Vagina (tissue), 2 donors: ENCODE measurements around the gene TCN2. TPM values are rescaled to one million over a fixed set of nuclear protein-coding genes. Genes with fewer than 3 reads are reported as not detected.
A peak's percentile ranks its signal among the peaks of the same experiment; 100 is the strongest.

Source experiments
- DNase-seq, 2 donors: peaks; one replicate each; pipeline ENCODE4 v3.0.0-alpha.2; 2017; ENCODE audit errors: extremely low spot score in 2 of 2
- H3K27ac ChIP-seq: fragments of 200-600 bp; sonication (generic); one replicate; pipeline ENCODE4 v1.5.1; 2019
- H3K27me3 ChIP-seq: fragments of 200-600 bp; sonication (generic); one replicate; pipeline ENCODE4 v1.5.1; 2019
- H3K36me3 ChIP-seq, 2 donors: fragments of 200-600 bp; sonication (generic); one replicate each; pipeline ENCODE4 v1.5.1; 2017 to 2019
- H3K4me1 ChIP-seq: fragments of 200-600 bp; sonication (generic); one replicate; pipeline ENCODE4 v1.5.1; 2019
- H3K4me3 ChIP-seq, 2 donors: fragments of 200-600 bp; sonication (generic); 1 replicate in 1 of 2; 2 replicates in 1 of 2; pipeline ENCODE4 v1.5.1; 2016 to 2019
- H3K9me3 ChIP-seq: fragments of 200-600 bp; sonication (generic); one replicate; pipeline ENCODE4 v1.5.1; 2019
- CTCF ChIP-seq, 3 experiments: fragments of 450-650 bp in 2 of 3; fragments of 200-600 bp in 1 of 3; sonication (generic) in 1 of 3; IDR thresholded peaks; one replicate each; pipeline ENCODE4 v1.5.1; 2017 to 2019; ENCODE audit warnings: antibody characterized with exemption in 3 of 3, mild to moderate bottlenecking in 2 of 3, moderate library complexity in 2 of 3
- POLR2A ChIP-seq, 2 donors: fragments of 450-650 bp; IDR thresholded peaks; one replicate each; pipeline ENCODE4 v1.6.1; 2017; ENCODE audit warnings: antibody characterized with exemption in 2 of 2, mild to moderate bottlenecking in 2 of 2, moderate library complexity in 2 of 2
- POLR2AphosphoS5 ChIP-seq, 2 donors: sonication (generic); formaldehyde crosslinking; IDR thresholded peaks; one replicate each; pipeline ENCODE4 v1.9.0; 2017; ENCODE audit warnings: antibody characterized with exemption in 2 of 2, mild to moderate bottlenecking in 2 of 2, low read depth in 1 of 2; ENCODE audit not compliant: insufficient read depth in 1 of 2
- intact Hi-C: fragments of 100-400 bp; cut with DNase I; formaldehyde crosslinking; loops from one replicate; pipeline ENCODE4 v1.15.1; 2023
- total RNA-seq: library from RNA; depleted of rRNA; stranded (reverse); fragments of >200 nt; gene quantifications from one replicate; pipeline ENCODE4 v1.2.3, GENCODE V29; 2016

Gene TCN2
- total RNA-seq, 1 donor from 2014 or later, result 20.4 TPM

GRCh38 chr22:30667494-30668385, 60.8 kb downstream of the TCN2 start, which contains the start of gene DUSP18:
TSS of gene DUSP18 (minus strand) at chr22:30667875. CDS start at chr22:30664003, 3,872 bp downstream.
- Histone ChIP-seq H3K27me3 (no peaks in the 10 kb centered on the region), H3K36me3 (peaks cover 0 to 9% of the 10 kb centered on the region in 2 donors), H3K4me1 (peaks cover 22% of the 10 kb centered on the region), H3K9me3 (no peaks in the 10 kb centered on the region), H3K4me3 (peak within 1 kb of the TSS; percentile 70 to 85), H3K27ac (peak within 1 kb of the TSS; percentile 16)
- DNase-seq, result peak in 1 of 2 donors; percentile 92
- intact Hi-C loops, result no loop called here
- TF ChIP-seq POLR2AphosphoS5 (IDR thresholded peaks at IDR 0.05; ENCODE audit: insufficient read depth in 1 of 2, low read depth in 1 of 2) (peak; percentile 82 to 83), CTCF (IDR thresholded peaks at IDR 0.05) (no peak), POLR2A (IDR thresholded peaks at IDR 0.05) (peak in 1 of 2 donors; percentile 19)

GRCh38 chr22:30668386-30668710, 61.4 kb downstream of the TCN2 start:
- no peak for DNase-seq
- Histone ChIP-seq H3K27ac (no peak overlapping the region), H3K36me3 (peaks cover 0 to 3% of the 10 kb centered on the region in 2 donors), H3K9me3 (no peaks in the 10 kb centered on the region), H3K4me1 (peaks cover 22% of the 10 kb centered on the region), H3K4me3 (peak overlapping the region; percentile 70 to 85), H3K27me3 (no peaks in the 10 kb centered on the region)
- TF ChIP-seq CTCF (IDR thresholded peaks at IDR 0.05) (no peak), POLR2AphosphoS5 (IDR thresholded peaks at IDR 0.05; ENCODE audit: insufficient read depth in 1 of 2, low read depth in 1 of 2) (no peak), POLR2A (IDR thresholded peaks at IDR 0.05) (no peak)
- intact Hi-C loops, result no loop called here

- no peaks in the 10 kb centered on the region for H3K27me3 ChIP-seq
- no peak overlapping the region for H3K4me3 ChIP-seq
- no peak for DNase-seq
- H3K4me1 ChIP-seq, result peaks cover 21% of the 10 kb centered on the region
- TF ChIP-seq POLR2A (IDR thresholded peaks at IDR 0.05) (no peak), CTCF (IDR thresholded peaks at IDR 0.05) (no peak), POLR2AphosphoS5 (IDR thresholded peaks at IDR 0.05; ENCODE audit: insufficient read depth in 1 of 2, low read depth in 1 of 2) (no peak)
- no peaks in the 10 kb centered on the region for H3K9me3 ChIP-seq
- H3K27ac ChIP-seq, result no peak overlapping the region
- intact Hi-C loops, result no loop called here
- H3K36me3 ChIP-seq, result no peaks in the 10 kb centered on the region
These were observed 64.1 kb downstream of the TCN2 start for GRCh38 chr22:30671071-30671470.

- Histone ChIP-seq H3K27me3 (no peaks in the 10 kb centered on the region), H3K36me3 (no peaks in the 10 kb centered on the region), H3K4me3 (no peak overlapping the region), H3K27ac (no peak overlapping the region), H3K9me3 (no peaks in the 10 kb centered on the region), H3K4me1 (peaks cover 6% of the 10 kb centered on the region)
- intact Hi-C loops, result no loop called here
- no peak for DNase-seq
- no peak for TF ChIP-seq CTCF (IDR thresholded peaks at IDR 0.05)
- TF ChIP-seq POLR2A (IDR thresholded peaks at IDR 0.05), result no peak
- TF ChIP-seq POLR2AphosphoS5 (IDR thresholded peaks at IDR 0.05; ENCODE audit: insufficient read depth in 1 of 2, low read depth in 1 of 2), result no peak
These were observed 66.2 kb downstream of the TCN2 start for GRCh38 chr22:30673136-30673535.

GRCh38 chr22:30674482-30674881, 67.5 kb downstream of the TCN2 start:
- intact Hi-C loops, result no loop called here
- H3K4me3 ChIP-seq, result no peak overlapping the region
- DNase-seq, result no peak
- H3K27me3 ChIP-seq, result no peaks in the 10 kb centered on the region
- no peak for TF ChIP-seq CTCF (IDR thresholded peaks at IDR 0.05)
- no peak for TF ChIP-seq POLR2A (IDR thresholded peaks at IDR 0.05)
- TF ChIP-seq POLR2AphosphoS5 (IDR thresholded peaks at IDR 0.05; ENCODE audit: insufficient read depth in 1 of 2, low read depth in 1 of 2), result no peak
- no peak overlapping the region for H3K27ac ChIP-seq
- H3K36me3 ChIP-seq, result no peaks in the 10 kb centered on the region
- no peaks in the 10 kb centered on the region for H3K4me1 ChIP-seq
- no peaks in the 10 kb centered on the region for H3K9me3 ChIP-seq
